Natural killer cell (primary cell): ENCODE results near the gene MELK. TPM values are rescaled to one million over a fixed set of nuclear protein-coding genes. Genes with fewer than 3 reads are reported as not detected.

Experiments
- ATAC-seq, 3 donors: fragments of 150-1000 bp in 2 of 3; fragments of 200-7000 bp in 1 of 3; cut with Tn5 transposase; 1 replicate in 1 of 3; 2 replicates in 2 of 3; pipeline ENCODE4 v1.10.0; 2021; ENCODE audit warnings: mild to moderate bottlenecking in 2 of 3, moderate library complexity in 2 of 3
- DNase-seq, 2 donors: peaks; one replicate each; pipeline versions ENCODE4 v3.0.0 to v3.0.0-alpha.2; 2013 to 2021; ENCODE audit warnings: mixed read lengths in 1 of 2
- H3K27ac ChIP-seq: one replicate; pipeline ENCODE4 v1.5.1; 2013; ENCODE audit warnings: mild to moderate bottlenecking, low read length
- H3K27me3 ChIP-seq: one replicate; pipeline ENCODE4 v1.6.1; 2013; ENCODE audit warnings: low read length; ENCODE audit not compliant: control insufficient read depth, insufficient read depth
- H3K36me3 ChIP-seq: one replicate; pipeline ENCODE4 v1.6.1; 2013; ENCODE audit warnings: low read length; ENCODE audit not compliant: control insufficient read depth, insufficient read depth
- H3K4me1 ChIP-seq: one replicate; pipeline ENCODE4 v1.6.1; 2013; ENCODE audit warnings: low read length; ENCODE audit not compliant: control insufficient read depth, insufficient read depth
- H3K4me3 ChIP-seq: one replicate; pipeline ENCODE4 v1.5.1; 2013; ENCODE audit warnings: low read length
- H3K9me3 ChIP-seq: one replicate; pipeline ENCODE4 v1.6.1; 2013; ENCODE audit warnings: low read length; ENCODE audit not compliant: control insufficient read depth, insufficient read depth
- H3K27ac Mint-ChIP-seq, 2 donors: one replicate each; pipeline ENCODE4 v1.8.0; 2022; ENCODE audit warnings: mild to moderate bottlenecking in 2 of 2, mixed read lengths in 2 of 2, moderate library complexity in 1 of 2
- H3K27me3 Mint-ChIP-seq, 2 donors: one replicate each; pipeline ENCODE4 v1.8.0; 2022; ENCODE audit warnings: low read depth in 2 of 2, mixed read lengths in 2 of 2
- H3K36me3 Mint-ChIP-seq: one replicate; pipeline ENCODE4 v1.8.0; 2022; ENCODE audit warnings: mixed read lengths
- H3K4me1 Mint-ChIP-seq, 2 donors: one replicate each; pipeline ENCODE4 v1.8.0; 2022; ENCODE audit warnings: mixed read lengths in 2 of 2
- H3K4me3 Mint-ChIP-seq: one replicate; pipeline ENCODE4 v1.8.0; 2022; ENCODE audit warnings: mild to moderate bottlenecking, moderate library complexity, mixed read lengths
- H3K9me3 Mint-ChIP-seq, 2 donors: one replicate each; pipeline ENCODE4 v1.8.0; 2022; ENCODE audit warnings: mixed read lengths in 2 of 2
- CTCF ChIP-seq: fragments of 200-600 bp; IDR thresholded peaks from one replicate; pipeline ENCODE4 v1.8.0; 2022; ENCODE audit warnings: antibody characterized with exemption
- WGBS: methylation state at CpG from one replicate; pipeline ENCODE4 v1.1.7; 2013; ENCODE audit warnings: missing lambda C conversion rate; ENCODE audit not compliant: insufficient coverage; 5-methylcytosine and 5-hydroxymethylcytosine counted together
- intact Hi-C: fragments of 100-400 bp; cut with micrococcal nuclease; formaldehyde crosslinking; loops from one replicate; pipeline ENCODE4 v1.14.2; 2022
- total RNA-seq, 4 donors: library from RNA; stranded (reverse); fragments of 120-200 nt in 1 of 4; gene quantifications; one replicate each; pipeline versions ENCODE4 v1.2.3 to v1.2.4, GENCODE V29; 2013 to 2022

Gene MELK
- total RNA-seq, 3 donors from 2014 or later (not counting 1 experiment from before 2014, with no cell fraction given): 1.3 to 1.6 (median 1.5) TPM

- WGBS: 11% methylated on average over 1 of the region's 1 CpG
- H3K27me3 ChIP-seq: no peaks in the 10 kb centered on the region
- H3K36me3 ChIP-seq: no peaks in the 10 kb centered on the region
- H3K9me3 ChIP-seq: no peaks in the 10 kb centered on the region
- ATAC-seq (no peak), DNase-seq (no peak)
- no peak for TF ChIP-seq CTCF
- H3K9me3 Mint-ChIP-seq: no peaks in the 10 kb centered on the region
- no peaks in the 10 kb centered on the region for H3K4me1 Mint-ChIP-seq
- no peak overlapping the region for H3K27ac Mint-ChIP-seq
- H3K36me3 Mint-ChIP-seq: no peaks in the 10 kb centered on the region
- H3K27ac ChIP-seq: no peak overlapping the region
- H3K4me3 Mint-ChIP-seq: no peak overlapping the region
- H3K4me3 ChIP-seq: no peak overlapping the region
- intact Hi-C loops: no loop called here
- no peaks in the 10 kb centered on the region for H3K4me1 ChIP-seq
- peaks cover 0 to 19% of the 10 kb centered on the region in 2 donors for H3K27me3 Mint-ChIP-seq
These were observed 145.9 kb downstream of the MELK start for GRCh38 chr9:36718612-36719011.

- WGBS: 95% methylated on average over 9 of the region's 9 CpGs
- intact Hi-C loops: no loop called here
These were observed 147.3 kb downstream of the MELK start for GRCh38 chr9:36720043-36720442.

GRCh38 chr9:36721846-36722588 lies 149.3 kb downstream of the MELK start:
- no peaks in the 10 kb centered on the region for H3K36me3 ChIP-seq
- Mint-ChIP-seq H3K27ac (no peak overlapping the region), H3K27me3 (peaks cover 0 to 13% of the 10 kb centered on the region in 2 donors), H3K9me3 (no peaks in the 10 kb centered on the region), H3K36me3 (no peaks in the 10 kb centered on the region), H3K4me3 (no peak overlapping the region), H3K4me1 (no peaks in the 10 kb centered on the region)
- DNase-seq (no peak), ATAC-seq (no peak)
- no peak overlapping the region for H3K27ac ChIP-seq
- H3K4me3 ChIP-seq: no peak overlapping the region
- no peak for TF ChIP-seq CTCF
- WGBS: 90% methylated on average over 8 of the region's 8 CpGs
- intact Hi-C loops: no loop called here
- H3K9me3 ChIP-seq: no peaks in the 10 kb centered on the region
- H3K4me1 ChIP-seq: no peaks in the 10 kb centered on the region
- no peaks in the 10 kb centered on the region for H3K27me3 ChIP-seq

More at GRCh38 chr9:36720043-36720442, 147.3 kb downstream of the MELK start:
- TF ChIP-seq CTCF: no peak
- Histone ChIP-seq H3K4me3 (no peak overlapping the region), H3K27ac (no peak overlapping the region), H3K27me3 (no peaks in the 10 kb centered on the region), H3K4me1 (no peaks in the 10 kb centered on the region), H3K36me3 (no peaks in the 10 kb centered on the region), H3K9me3 (no peaks in the 10 kb centered on the region)
- no peaks in the 10 kb centered on the region for H3K4me1 Mint-ChIP-seq
- no peaks in the 10 kb centered on the region for H3K9me3 Mint-ChIP-seq
- no peak overlapping the region for H3K27ac Mint-ChIP-seq
- no peaks in the 10 kb centered on the region for H3K36me3 Mint-ChIP-seq
- ATAC-seq (no peak), DNase-seq (no peak)
- H3K4me3 Mint-ChIP-seq: no peak overlapping the region
- H3K27me3 Mint-ChIP-seq: peaks cover 0 to 13% of the 10 kb centered on the region in 2 donors
